RKO (cell line): ENCODE measurements around the gene CRK.

Experiments
- DNase-seq: peaks from one replicate; pipeline ENCODE4 v3.0.0-alpha.2; 2016; ENCODE audit warnings: low spot score

Gene CRK

DNA sequence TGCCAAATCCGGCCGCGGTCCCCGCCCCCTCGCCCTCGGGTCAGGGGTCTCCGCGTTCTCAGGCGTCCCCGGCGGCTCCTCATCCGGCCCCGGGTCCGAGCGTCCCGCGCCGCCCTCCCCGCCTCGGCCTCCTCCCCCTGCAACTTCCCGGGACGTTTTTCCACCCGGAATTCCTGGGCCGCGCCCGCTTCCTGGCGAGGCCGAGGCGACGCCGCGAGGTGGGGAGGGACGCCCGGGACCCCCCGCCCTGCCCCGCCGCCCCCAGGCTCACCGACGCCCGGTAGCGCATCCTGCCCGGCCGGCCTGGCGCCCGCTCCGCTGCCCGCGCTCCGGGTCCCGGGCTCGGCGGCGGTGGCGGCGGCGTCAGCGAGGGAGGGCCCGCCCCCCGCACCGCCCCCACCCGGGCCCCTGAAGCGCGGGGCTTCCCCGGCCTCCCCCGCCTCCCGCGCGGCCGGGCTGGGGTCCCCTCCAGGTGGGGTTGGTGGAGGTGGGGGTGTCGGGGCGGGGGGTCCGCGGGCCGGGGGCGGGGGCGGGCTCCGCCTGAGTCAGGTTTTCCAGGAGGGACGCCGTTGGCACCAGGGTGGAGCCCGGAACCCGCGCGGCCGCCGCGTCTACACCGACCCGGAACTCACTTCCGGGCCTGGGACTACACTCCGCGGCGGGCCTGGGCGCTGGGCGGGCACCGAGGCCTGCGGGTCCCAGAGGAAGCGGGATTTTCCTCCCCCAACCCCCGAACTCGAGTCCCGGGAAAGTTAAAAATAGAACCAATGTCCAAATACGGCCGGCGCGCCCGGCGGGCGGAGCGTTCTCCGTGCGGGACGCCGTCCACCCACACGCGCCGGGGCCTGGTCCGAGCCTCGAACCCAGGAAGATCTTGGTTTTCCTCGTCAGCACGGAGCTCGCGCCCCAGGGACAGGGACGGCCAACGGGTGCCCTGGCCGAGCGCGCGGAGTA, 29.7 kb upstream of the CRK start:
- DNase-seq = peak; percentile 74

GRCh38 chr17:1484676-1485422, 28.8 kb upstream of the CRK start:
- peak; percentile 44 for DNase-seq

- DNase-seq = no peak
Observed at GRCh38 chr17:1484060-1484535, 28.1 kb upstream of the CRK start.

DNA sequence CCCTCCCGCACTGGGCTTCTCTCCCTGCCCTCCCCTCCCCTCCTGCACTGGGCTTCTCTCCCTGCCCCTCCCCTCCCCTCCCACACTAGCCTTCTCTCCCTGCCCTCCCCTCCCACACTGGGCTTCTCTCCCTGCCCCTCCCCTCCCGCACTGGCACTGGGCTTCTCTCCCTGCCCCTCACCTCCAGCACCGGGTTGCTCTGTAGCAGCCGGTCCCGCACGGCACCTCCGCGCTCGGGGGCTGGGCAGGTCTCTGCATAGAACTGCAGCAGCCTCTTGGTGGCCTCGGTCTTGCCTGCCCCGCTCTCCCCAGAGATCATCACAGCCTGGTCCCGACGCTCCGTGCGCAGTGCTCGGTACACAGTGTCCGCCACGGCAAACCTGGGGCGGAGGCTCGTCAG, 26.6 kb upstream of the CRK start:
- DNase-seq = no peak

- DNase-seq = peak; percentile 42
Observed at GRCh38 chr17:1481736-1482135, 25.7 kb upstream of the CRK start.

DNA sequence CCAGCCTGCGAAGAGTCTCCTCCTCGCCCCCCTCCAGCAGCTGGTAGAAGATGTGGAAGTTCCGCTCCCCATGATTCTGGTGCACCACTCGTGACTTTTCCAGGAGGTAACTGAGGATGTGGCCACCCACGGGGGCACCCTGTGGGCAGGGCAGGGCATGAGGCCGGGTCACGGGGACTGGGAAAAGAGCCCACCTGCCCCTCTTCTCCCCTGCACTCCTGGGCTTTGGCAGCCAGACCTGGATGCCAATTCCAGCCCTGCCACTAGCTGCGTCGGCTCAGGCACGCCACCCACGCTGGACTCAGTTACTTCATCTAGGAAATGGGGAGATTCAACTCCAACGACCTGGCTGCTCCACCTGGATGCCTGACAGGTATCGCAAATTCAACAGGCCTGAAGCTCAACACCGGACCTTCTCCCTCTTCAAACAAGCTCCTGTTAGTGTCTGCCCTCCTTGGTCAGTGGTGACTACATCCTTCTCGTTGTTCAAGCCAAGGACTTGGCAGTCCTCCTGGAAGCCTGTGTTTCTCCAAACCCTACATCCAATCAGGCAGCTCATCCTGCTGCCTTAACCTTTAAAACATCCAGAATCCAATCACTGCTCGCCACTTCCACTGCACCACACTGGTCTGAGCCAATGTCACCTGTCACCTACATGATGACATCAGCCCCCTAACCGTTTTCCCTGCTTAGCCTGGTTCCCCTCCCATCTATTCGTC, 24.9 kb upstream of the CRK start:
- no peak for DNase-seq

DNA sequence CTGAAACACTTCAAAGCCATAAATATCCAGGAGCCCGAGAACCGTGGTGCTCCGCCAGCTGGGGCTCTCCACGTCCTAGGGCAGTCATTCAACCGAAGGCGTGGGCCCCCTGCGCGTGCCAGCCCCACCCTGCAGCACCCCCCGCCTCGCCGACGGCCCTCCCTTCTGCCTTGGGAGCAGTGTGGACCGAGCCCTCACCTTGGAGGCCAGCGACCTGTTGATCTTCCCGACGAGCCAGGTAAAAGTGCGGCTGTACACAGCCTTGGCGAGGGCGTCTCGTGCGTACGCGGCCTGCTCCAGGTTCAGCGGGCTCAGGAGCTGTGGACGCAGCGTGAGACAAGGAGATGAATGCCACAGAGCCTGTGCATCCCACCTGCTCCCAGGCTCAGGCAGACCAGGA, 22.4 kb upstream of the CRK start:
- DNase-seq = no peak

GRCh38 chr17:1475321-1475854, 19.4 kb upstream of the CRK start:
- no peak for DNase-seq

GRCh38 chr17:1474402-1475189, 18.6 kb upstream of the CRK start:
- DNase-seq = no peak

GRCh38 chr17:1473841-1474240, 17.8 kb upstream of the CRK start:
- no peak for DNase-seq

- no peak for DNase-seq
Observed at GRCh38 chr17:1473170-1473569, 17.1 kb upstream of the CRK start.

GRCh38 chr17:1471911-1472821, 16.1 kb upstream of the CRK start:
- no peak for DNase-seq

DNA sequence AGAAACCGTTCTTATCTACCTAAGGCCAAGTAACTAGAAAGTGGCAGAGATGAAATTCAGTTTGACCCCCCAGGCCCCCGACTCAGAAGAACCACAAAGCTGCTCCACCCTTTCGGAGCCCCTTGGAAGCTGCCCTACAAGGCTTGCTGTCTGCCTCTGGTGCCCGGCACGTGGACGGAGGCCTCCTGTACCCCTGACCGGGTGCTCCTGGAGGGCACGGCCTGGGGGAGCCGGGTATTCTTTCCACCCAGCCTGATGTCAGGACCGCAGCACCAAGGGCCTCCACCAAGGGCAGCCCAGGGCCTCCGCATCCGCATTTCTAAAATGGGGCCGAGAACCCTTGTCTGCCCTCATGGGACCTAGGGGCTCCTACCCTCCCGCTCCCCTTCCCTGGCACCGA, 15.5 kb upstream of the CRK start:
- DNase-seq = no peak

GRCh38 chr17:1470755-1471462, 14.9 kb upstream of the CRK start:
- DNase-seq = no peak

DNA sequence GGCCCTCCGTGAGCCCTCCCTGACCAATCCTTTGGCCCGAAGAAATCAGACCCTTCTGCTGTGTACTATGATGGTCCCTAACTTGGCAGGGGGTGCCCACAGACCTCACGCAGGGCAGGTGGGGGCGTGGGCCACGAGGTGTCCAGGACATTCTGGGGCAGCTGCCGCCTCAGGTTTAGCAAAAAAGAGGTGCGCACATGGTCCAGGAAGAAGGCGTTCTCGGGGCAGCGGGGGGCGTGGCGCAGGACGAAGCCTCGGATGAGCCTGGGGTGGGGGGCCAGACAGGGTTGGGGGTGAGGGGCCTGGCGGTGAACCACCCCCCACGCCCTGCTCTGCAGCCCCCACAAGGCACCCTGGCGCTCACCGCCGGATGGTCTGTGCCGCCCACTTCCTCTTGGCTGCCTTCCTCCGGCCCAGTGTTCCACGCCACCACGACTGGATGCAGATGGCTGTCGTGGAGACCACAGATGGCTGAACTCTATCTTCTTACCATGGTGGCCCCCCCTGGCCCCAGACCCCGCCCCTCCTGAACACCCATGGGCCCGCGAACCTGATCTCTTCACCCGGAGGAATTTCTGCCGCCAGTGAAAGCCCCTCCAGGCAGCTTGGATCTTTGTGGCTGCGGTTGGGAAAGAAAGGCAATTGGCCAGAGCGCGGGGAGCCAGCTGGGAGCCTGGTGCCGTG, 14.2 kb upstream of the CRK start:
- no peak for DNase-seq

- no peak for DNase-seq
Observed at GRCh38 chr17:1469231-1469852, 13.3 kb upstream of the CRK start.

- no peak for DNase-seq
Observed at GRCh38 chr17:1467898-1468492, 12.0 kb upstream of the CRK start.

DNA sequence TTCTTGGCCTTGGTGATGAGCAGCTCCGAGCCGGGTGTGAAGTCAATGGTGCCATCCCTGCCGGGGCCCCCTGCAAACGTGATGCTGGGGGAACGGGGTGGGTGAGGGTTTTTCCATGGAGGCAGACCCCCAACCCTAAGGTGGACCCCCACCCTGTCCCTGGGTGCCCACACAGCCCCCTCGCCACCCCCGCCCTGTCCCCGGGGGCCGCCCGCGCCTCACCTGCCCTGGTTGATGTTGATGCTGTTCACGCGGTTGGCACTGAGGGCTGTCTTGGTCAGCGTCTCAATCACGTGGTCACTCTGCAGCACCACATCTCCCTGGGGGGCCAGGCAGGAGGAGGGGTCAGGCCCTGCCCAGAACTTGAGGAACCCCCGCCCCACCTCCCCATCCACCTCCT, 11.2 kb upstream of the CRK start:
- DNase-seq = no peak
